ENCODE results near the gene OR10H3.
"Not testable (repeated sequence)": the region's sequence is repeated elsewhere in the genome, so short reads cannot be mapped to it uniquely, and the experiment has no call there.

Gene OR10H3

GRCh38 chr19:15776991-15777970 lies 39.5 kb downstream of the OR10H3 start:
- DNase-seq (ENCODE audit: low read depth, low spot score) = no peak

GRCh38 chr19:15779756-15780476 lies 42.1 kb downstream of the OR10H3 start:
- no peak for DNase-seq (ENCODE audit: low read depth, low spot score)

GRCh38 chr19:15780610-15781418 lies 43.0 kb downstream of the OR10H3 start:
- DNase-seq (ENCODE audit: low read depth, low spot score) = no peak

- DNase-seq (ENCODE audit: low read depth, low spot score) = no peak
These were observed 43.9 kb downstream of the OR10H3 start for GRCh38 chr19:15781661-15782060.

- DNase-seq (ENCODE audit: low read depth, low spot score) = no peak
These were observed 44.4 kb downstream of the OR10H3 start for GRCh38 chr19:15782211-15782610.

- not testable (repeated sequence) for DNase-seq (ENCODE audit: low read depth, low spot score)
These were observed 45.1 kb downstream of the OR10H3 start for GRCh38 chr19:15782896-15783295.

- no peak for DNase-seq (ENCODE audit: low read depth, low spot score)
These were observed 49.9 kb downstream of the OR10H3 start, which contains the start of gene OR10H5 for GRCh38 chr19:15787611-15788155. Gene OR10H5, plus strand, starts transcription at chr19:15787661. Its CDS starts 6,388 bp downstream, at chr19:15794049.

- no peak for DNase-seq (ENCODE audit: low read depth, low spot score)
These were observed 50.9 kb downstream of the OR10H3 start for GRCh38 chr19:15788594-15789270.

- no peak for DNase-seq (ENCODE audit: low read depth, low spot score)
These were observed 52.3 kb downstream of the OR10H3 start for GRCh38 chr19:15790096-15790495.
